Stimulated activated CD8-positive, alpha-beta memory T cell treated with anti-CD3 and anti-CD28 coated beads, Interleukin-4, amount 100 ng/mL, for 1 hour (primary cell): ENCODE measurements around the gene AGMO.

Experiments used
- DNase-seq, 2 donors: peaks; one replicate each; pipeline ENCODE4 v3.0.0-alpha.2; 2020; ENCODE audit warnings: low read depth in 2 of 2, low spot score in 1 of 2

AGMO gene

GRCh38 chr7:15561835-15562234, at the start of gene AGMO:
Gene AGMO, minus strand, starts transcription at chr7:15562015.
- DNase-seq = no peak

- no peak for DNase-seq
These were observed 48.7 kb upstream of the AGMO start for GRCh38 chr7:15610503-15610902.

GRCh38 chr7:15609287-15609686, 47.5 kb upstream of the AGMO start:
- no peak for DNase-seq

GRCh38 chr7:15607529-15608210, 45.9 kb upstream of the AGMO start:
- DNase-seq = no peak

GRCh38 chr7:15606561-15606960, 44.7 kb upstream of the AGMO start:
- no peak for DNase-seq

DNA sequence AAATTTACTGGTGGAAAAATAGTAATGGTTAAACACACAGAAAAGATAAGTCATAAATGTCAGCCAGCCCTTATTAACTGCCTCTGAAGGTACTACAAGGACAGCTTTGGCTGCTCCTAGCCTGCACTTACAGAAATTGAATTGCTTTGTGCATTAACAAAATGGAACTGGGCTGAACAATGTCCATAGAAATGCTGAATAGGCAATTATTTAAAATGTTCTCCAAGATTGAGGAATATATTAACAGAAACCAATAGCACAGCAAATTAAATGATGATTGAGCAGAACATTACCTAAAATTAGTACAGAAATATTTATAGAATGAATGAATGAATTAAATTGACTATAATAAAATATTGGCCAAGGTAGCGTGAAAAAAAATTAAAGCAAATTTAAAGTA, 42.4 kb upstream of the AGMO start:
- DNase-seq = no peak

GRCh38 chr7:15603124-15603523, 41.3 kb upstream of the AGMO start:
- DNase-seq = no peak

DNA sequence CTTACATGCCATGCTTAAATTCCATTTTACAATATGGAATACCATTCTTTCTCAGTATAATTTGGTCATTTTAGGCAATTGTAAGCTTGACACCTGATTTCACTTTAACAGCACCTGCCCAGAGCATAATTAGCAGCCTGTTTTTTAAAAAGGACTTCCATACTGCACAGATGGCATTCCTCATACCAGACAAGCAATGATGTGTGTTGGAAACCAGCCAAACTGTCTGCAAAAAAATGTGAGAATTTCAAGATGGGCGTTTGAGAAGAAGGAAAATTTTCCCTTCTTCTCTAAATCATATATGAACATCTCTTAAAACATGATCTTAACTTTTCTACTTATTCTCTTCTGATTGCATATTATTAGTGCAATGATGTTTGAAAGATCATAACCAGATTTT, 40.4 kb upstream of the AGMO start:
- DNase-seq = no peak

DNA sequence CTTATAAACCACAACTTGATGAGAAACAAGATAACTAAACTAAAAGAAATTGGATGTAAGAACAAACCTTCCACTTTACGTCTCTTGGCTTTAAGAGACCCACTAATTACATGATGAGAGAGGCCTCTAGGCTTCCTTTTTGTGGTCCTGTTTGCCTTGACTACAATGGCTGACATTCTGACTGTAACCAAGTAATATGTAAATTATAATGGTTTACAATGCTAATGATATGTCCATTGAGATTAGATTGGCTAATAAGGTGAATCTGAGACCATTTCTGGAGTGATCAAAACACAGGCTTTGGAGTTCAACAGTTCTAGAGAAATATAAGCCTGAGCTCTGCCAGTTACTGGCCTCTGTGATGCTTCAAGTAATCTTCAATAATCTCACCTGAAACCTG, 39.4 kb upstream of the AGMO start:
- no peak for DNase-seq

GRCh38 chr7:15600298-15600697, 38.5 kb upstream of the AGMO start:
- DNase-seq = no peak

- DNase-seq = no peak
These were observed 32.6 kb upstream of the AGMO start for GRCh38 chr7:15594461-15594860.

- DNase-seq = no peak
These were observed 31.6 kb upstream of the AGMO start for GRCh38 chr7:15593382-15593781.

DNA sequence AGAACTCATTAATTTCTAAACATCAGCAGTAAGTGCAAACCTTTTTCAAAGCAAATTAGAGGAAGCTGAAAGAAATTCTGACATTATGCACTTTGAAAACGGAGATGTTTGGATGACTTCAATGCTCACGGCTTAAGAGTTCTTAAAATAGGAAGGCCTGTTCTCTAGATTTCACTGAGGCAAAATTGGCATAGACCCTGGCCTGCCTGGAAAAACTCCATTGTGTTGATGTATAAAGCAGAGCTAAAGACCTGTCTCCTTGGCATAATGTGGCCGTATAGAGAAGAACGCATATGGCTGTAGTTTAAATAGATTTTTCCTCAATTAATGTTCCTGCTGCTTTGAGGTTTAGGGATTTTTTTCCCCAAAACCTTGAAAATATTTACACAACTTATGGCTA, 24.5 kb upstream of the AGMO start:
- DNase-seq = no peak

DNA sequence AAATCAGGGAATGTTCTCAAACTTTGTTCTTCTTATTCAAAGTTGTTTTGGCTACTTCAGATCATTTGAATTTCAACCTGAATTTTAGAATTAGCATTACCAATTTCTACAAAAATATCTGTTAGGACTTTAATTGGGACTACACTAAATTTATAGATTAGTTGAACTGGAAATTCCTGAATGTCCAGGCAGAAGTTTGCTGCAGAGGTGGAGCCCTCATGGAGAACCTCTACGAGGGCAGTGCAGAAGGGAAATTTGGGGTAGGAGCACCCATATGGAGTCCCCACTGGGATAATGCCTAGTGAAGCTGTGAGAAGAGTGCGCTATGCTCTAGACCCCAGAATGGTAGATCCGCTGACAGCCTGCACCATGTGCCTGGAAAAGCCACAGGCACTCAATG, 22.8 kb upstream of the AGMO start:
- DNase-seq = no peak

GRCh38 chr7:15582773-15583172, 21.0 kb upstream of the AGMO start:
- DNase-seq = no peak

GRCh38 chr7:15581352-15581951, 19.6 kb upstream of the AGMO start:
- DNase-seq = no peak

DNA sequence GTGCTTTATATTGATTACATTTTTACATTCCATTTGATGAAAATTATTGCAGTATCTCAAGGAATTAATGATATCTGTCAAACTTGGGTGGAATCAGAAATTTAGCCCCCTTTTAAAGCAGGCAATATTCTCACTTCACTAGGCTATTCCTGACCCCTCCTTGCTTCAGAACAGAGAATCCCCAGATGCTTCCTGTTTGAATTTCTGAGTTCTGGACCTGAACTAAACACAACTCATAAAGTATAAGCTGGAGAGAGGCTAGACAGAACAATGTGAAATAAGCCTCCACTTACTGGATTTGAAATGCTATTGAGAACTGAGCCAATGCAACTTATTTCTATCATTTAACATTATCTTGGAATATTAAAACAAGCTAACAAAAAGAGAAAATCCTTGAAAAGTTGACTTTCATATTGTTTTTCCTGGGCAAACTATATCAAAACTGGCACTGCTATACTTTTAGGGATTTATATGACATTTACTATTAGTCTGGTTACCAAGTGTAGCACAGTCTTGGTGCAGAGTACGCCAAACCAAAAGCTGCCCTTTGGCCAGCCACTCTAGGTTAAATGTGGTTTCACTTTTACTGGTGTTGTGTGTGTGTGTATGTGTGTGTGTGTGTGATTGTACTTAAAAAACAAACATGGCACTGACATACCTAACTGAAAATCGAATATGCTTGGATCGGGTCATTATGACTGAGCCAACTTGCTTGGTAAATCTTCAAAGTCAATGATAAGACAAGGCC, 19.0 kb upstream of the AGMO start:
- no peak for DNase-seq

- no peak for DNase-seq
These were observed 15.8 kb upstream of the AGMO start for GRCh38 chr7:15577600-15577999.

DNA sequence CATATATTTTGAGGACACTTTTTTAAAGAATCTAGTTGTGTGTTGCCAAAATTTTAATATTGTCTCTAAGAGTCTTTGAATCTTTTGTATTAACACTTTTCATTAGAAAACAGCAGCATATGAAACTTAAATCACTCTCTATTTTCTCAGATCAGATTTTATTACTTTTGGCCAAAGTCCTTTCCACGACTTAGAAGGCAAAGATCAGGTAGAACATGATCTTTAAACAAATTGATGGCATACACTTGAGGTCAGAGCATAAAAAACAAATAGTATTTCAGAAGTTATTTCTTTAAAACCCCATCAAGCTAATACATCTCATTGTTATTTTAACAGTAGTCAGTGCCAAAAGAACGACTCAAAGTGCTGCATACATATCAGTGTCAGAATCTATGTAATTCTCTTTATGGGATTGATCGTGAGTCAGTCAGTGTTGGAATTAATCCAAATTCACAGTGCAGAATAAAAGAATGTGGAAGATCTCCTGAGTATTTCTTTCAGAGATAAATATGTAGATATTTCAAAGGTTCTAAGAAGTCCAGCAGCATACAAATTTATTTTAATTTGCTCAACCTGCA, 9.6 kb upstream of the AGMO start:
- no peak for DNase-seq

GRCh38 chr7:15567652-15568051, 5.8 kb upstream of the AGMO start:
- DNase-seq = no peak

DNA sequence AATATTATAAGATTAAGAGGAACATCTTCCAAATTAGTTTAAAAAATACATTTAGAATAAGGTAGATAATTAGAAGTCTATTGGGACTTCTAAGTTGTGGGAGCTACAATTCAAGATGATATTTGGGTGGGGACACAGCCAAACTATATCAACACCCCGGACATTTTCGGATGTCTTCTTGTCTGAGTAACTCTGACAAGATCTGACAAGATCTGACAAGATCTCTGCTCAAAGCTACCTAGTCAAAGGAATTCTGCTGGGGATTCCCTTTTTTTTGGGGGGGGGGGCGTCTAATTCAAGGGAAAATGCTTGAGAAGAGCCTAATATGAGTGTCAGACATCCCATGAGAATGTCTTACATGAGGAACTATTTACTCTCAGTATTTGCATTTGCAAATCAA, 5.2 kb upstream of the AGMO start:
- no peak for DNase-seq

DNA sequence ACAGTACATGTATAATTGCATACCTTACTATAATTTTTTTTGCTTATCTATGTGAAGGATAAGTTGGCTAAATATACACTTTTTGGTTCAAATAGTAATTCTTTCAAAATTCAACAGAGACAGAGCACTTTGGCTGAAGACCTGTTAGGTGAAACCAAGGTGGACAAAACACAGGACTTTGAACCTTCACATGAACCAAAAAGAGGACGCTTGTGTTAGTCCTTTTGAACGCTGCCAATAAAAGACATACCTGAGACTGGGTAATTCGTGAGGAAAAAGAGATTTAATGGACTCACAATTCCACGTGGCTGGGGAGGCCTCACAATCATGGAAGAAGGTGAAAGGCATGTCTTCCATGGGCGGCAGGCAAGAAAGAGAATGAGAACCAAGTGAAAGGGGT, 4.7 kb upstream of the AGMO start:
- DNase-seq = no peak
